ENCODE data around the gene KRTAP10-2. TPM values are rescaled to one million over a fixed set of nuclear protein-coding genes. Genes with fewer than 3 reads are reported as not detected.

KRTAP10-2 gene
- total RNA-seq, 1 donor from 2014 or later, result not detected

GRCh38 chr21:44568261-44568660, 17.0 kb upstream of the KRTAP10-2 start:
- intact Hi-C loops (cut with DNase I), result no loop called here
- no peak overlapping the region for H3K4me3 ChIP-seq

GRCh38 chr21:44567481-44568171, 16.3 kb upstream of the KRTAP10-2 start:
- Histone ChIP-seq H3K9me3 (peaks cover 7% of the 10 kb centered on the region), H3K27ac (no peak overlapping the region), H3K4me3 (no peak overlapping the region), H3K4me1 (no peaks in the 10 kb centered on the region), H3K27me3 (ENCODE audit: low read depth) (peaks cover 5% of the 10 kb centered on the region), H3K36me3 (no peaks in the 10 kb centered on the region)
- intact Hi-C loops (cut with DNase I), result no loop called here
- DNase-seq (peak; percentile 35), ATAC-seq (no peak)
- TF ChIP-seq CTCF (IDR thresholded peaks at IDR 0.05), result no peak

More at GRCh38 chr21:44568261-44568660, 17.0 kb upstream of the KRTAP10-2 start:
- Histone ChIP-seq H3K9me3 (peaks cover 7% of the 10 kb centered on the region), H3K36me3 (no peaks in the 10 kb centered on the region), H3K27me3 (ENCODE audit: low read depth) (peaks cover 5% of the 10 kb centered on the region), H3K27ac (no peak overlapping the region), H3K4me1 (no peaks in the 10 kb centered on the region)
- ATAC-seq (no peak), DNase-seq (peak; percentile 35)
- TF ChIP-seq CTCF (IDR thresholded peaks at IDR 0.05), result no peak

- Histone ChIP-seq H3K4me1 (no peaks in the 10 kb centered on the region), H3K9me3 (peaks cover 7% of the 10 kb centered on the region), H3K36me3 (no peaks in the 10 kb centered on the region), H3K27me3 (ENCODE audit: low read depth) (peaks cover 5% of the 10 kb centered on the region), H3K4me3 (no peak overlapping the region), H3K27ac (no peak overlapping the region)
- no peak for TF ChIP-seq CTCF (IDR thresholded peaks at IDR 0.05)
- peak in 1 of 2 donors; percentile 35 for ATAC-seq
- intact Hi-C loops (cut with DNase I), result no loop called here
- no peak for DNase-seq
Measured at GRCh38 chr21:44566403-44566802, 15.1 kb upstream of the KRTAP10-2 start.

- no peak for TF ChIP-seq CTCF (IDR thresholded peaks at IDR 0.05)
- ATAC-seq, result no peak
Measured at GRCh38 chr21:44564886-44565598, 13.7 kb upstream of the KRTAP10-2 start.

GRCh38 chr21:44564099-44564498, 12.8 kb upstream of the KRTAP10-2 start:
- no peak for TF ChIP-seq CTCF (IDR thresholded peaks at IDR 0.05)
- DNase-seq (no peak), ATAC-seq (no peak)
- intact Hi-C loops (cut with DNase I), result no loop called here
- Histone ChIP-seq H3K27ac (no peak overlapping the region), H3K4me1 (no peaks in the 10 kb centered on the region), H3K36me3 (no peaks in the 10 kb centered on the region), H3K9me3 (no peaks in the 10 kb centered on the region), H3K27me3 (ENCODE audit: low read depth) (peaks cover 8% of the 10 kb centered on the region), H3K4me3 (no peak overlapping the region)

More at GRCh38 chr21:44564886-44565598, 13.7 kb upstream of the KRTAP10-2 start:
- Histone ChIP-seq H3K27me3 (ENCODE audit: low read depth) (peaks cover 5% of the 10 kb centered on the region), H3K9me3 (no peaks in the 10 kb centered on the region), H3K27ac (no peak overlapping the region), H3K4me1 (no peaks in the 10 kb centered on the region), H3K36me3 (no peaks in the 10 kb centered on the region), H3K4me3 (no peak overlapping the region)
- intact Hi-C loops (cut with DNase I), result no loop called here
- no peak for DNase-seq
